CD4-positive, alpha-beta memory T cell (primary cell): ENCODE measurements around the gene CNTN5. TPM values are rescaled to one million over a fixed set of nuclear protein-coding genes. Genes with fewer than 3 reads are reported as not detected.

Source experiments
- CTCF ChIA-PET: fragments of 350-600 bp; sonication (Branson Sonifier 250); formaldehyde crosslinking; loops from one replicate; lab custom pipeline; 2021; ENCODE audit warnings: inconsistent platforms; ENCODE audit not compliant: partially characterized antibody; lab: Charles Lee
- POLR2A ChIA-PET: fragments of 350-600 bp; sonication (Branson Sonifier 250); formaldehyde crosslinking; loops from one replicate; lab custom pipeline; 2021; ENCODE audit not compliant: partially characterized antibody; lab: Charles Lee
- DNase-seq, 5 donors: peaks; one replicate each; pipeline versions ENCODE4 v3.0.0 to v3.0.0-alpha.2; 2020 to 2022; ENCODE audit warnings: mixed read lengths in 1 of 5
- H3K27ac ChIP-seq: one replicate; pipeline ENCODE4 v1.7.0; 2013; ENCODE audit warnings: low read depth, low read length
- H3K27me3 ChIP-seq: 2 replicates; pipeline ENCODE4 v1.7.0; 2013; ENCODE audit warnings: mild to moderate bottlenecking, low read length, moderate library complexity; ENCODE audit not compliant: insufficient read depth
- H3K36me3 ChIP-seq: 2 replicates; pipeline ENCODE4 v1.7.0; 2013; ENCODE audit warnings: mild to moderate bottlenecking, low read length, moderate library complexity; ENCODE audit not compliant: insufficient read depth
- H3K4me1 ChIP-seq: 2 replicates; pipeline ENCODE4 v1.7.0; 2013; ENCODE audit warnings: mild to moderate bottlenecking, low read length, moderate library complexity; ENCODE audit not compliant: insufficient read depth
- H3K4me3 ChIP-seq, 2 donors: one replicate each; pipeline ENCODE4 v1.7.0; 2013; ENCODE audit warnings: low read length in 2 of 2, mild to moderate bottlenecking in 1 of 2
- H3K9me3 ChIP-seq, 2 donors: one replicate each; pipeline ENCODE4 v1.7.0; 2013; ENCODE audit warnings: low read length in 2 of 2, control low read depth in 1 of 2; ENCODE audit not compliant: control insufficient read depth in 1 of 2
- H3K27ac Mint-ChIP-seq, 7 donors: one replicate each; pipeline ENCODE4 v1.8.0; 2020 to 2021; ENCODE audit warnings: mixed read lengths in 7 of 7, mild to moderate bottlenecking in 6 of 7, inconsistent platforms in 3 of 7, moderate library complexity in 3 of 7
- H3K27me3 Mint-ChIP-seq, 2 donors: one replicate each; pipeline ENCODE4 v1.8.0; 2020 to 2021; ENCODE audit warnings: mixed read lengths in 2 of 2
- H3K36me3 Mint-ChIP-seq, 2 donors: one replicate each; pipeline ENCODE4 v1.8.0; 2020 to 2021; ENCODE audit warnings: mixed read lengths in 2 of 2, inconsistent platforms in 1 of 2, mild to moderate bottlenecking in 1 of 2
- H3K4me1 Mint-ChIP-seq, 4 donors: one replicate each; pipeline ENCODE4 v1.8.0; 2020 to 2021; ENCODE audit warnings: mixed read lengths in 4 of 4, mild to moderate bottlenecking in 1 of 4
- H3K4me3 Mint-ChIP-seq, 8 donors: one replicate each; pipeline ENCODE4 v1.8.0; 2020 to 2021; ENCODE audit warnings: mixed read lengths in 8 of 8, mild to moderate bottlenecking in 7 of 8, moderate library complexity in 6 of 8, inconsistent platforms in 3 of 8
- H3K9me3 Mint-ChIP-seq, 8 donors: one replicate each; pipeline ENCODE4 v1.8.0; 2020 to 2021; ENCODE audit warnings: mixed read lengths in 8 of 8, mild to moderate bottlenecking in 5 of 8, inconsistent platforms in 3 of 8, moderate library complexity in 1 of 8
- intact Hi-C: fragments of 100-400 bp; cut with micrococcal nuclease; formaldehyde crosslinking; loops from one replicate; pipeline ENCODE4 v1.15.1; 2023
- polyA plus RNA-seq, 2 donors: library from polyadenylated mRNA; unstranded; fragments of 300-500 nt; fragmentation: Illumina TruSeq; gene quantifications; one replicate each; pipeline ENCODE4 v1.2.3, GENCODE V29; 2021
- total RNA-seq, 2 experiments: library from RNA; stranded (reverse); gene quantifications; one replicate each; pipeline ENCODE4 v1.2.3, GENCODE V29; 2021

The CNTN5 gene
- total and polyA plus RNA-seq, 4 experiments from 2014 or later, result not detected

DNA sequence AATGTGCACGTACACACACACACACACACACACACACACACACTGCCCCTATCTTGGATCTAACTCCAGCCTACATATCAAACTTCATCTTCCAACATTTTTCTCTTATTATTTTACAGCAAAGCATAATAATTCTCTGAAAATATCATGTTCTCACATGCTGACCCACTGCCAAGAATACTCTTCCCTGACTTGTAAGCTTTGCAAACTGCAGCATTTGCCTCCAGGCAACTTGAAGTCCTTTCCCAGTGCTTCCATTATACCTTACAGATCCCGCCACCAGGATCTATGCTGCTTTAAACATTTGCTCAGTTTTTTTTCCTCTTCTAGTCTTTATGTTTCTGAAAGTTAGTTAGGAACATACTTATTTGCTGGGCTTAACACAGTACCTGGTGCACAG is 1183.0 kb downstream of the CNTN5 start:
- Histone ChIP-seq H3K4me1 (no peaks in the 10 kb centered on the region), H3K9me3 (no peaks in the 10 kb centered on the region), H3K27me3 (no peaks in the 10 kb centered on the region), H3K27ac (no peak overlapping the region), H3K4me3 (no peak overlapping the region), H3K36me3 (no peaks in the 10 kb centered on the region)
- H3K9me3 Mint-ChIP-seq, result peaks cover under 1 to 11% (median 5%) of the 10 kb centered on the region in 8 donors
- H3K4me3 Mint-ChIP-seq, result no peak overlapping the region
- no peak for DNase-seq
- H3K27me3 Mint-ChIP-seq, result no peaks in the 10 kb centered on the region
- ChIA-PET CTCF (no interaction called here), POLR2A (no interaction called here)
- no peaks in the 10 kb centered on the region for H3K4me1 Mint-ChIP-seq
- intact Hi-C loops, result no loop called here
- H3K36me3 Mint-ChIP-seq, result no peaks in the 10 kb centered on the region
- no peak overlapping the region for H3K27ac Mint-ChIP-seq

- POLR2A ChIA-PET, result no interaction called here
- Mint-ChIP-seq H3K27ac (no peak overlapping the region), H3K9me3 (peaks cover 2 to 17% (median 6%) of the 10 kb centered on the region in 8 donors), H3K4me3 (no peak overlapping the region), H3K36me3 (no peaks in the 10 kb centered on the region), H3K4me1 (no peaks in the 10 kb centered on the region), H3K27me3 (no peaks in the 10 kb centered on the region)
- Histone ChIP-seq H3K27ac (no peak overlapping the region), H3K9me3 (no peaks in the 10 kb centered on the region), H3K36me3 (no peaks in the 10 kb centered on the region), H3K4me3 (no peak overlapping the region), H3K4me1 (no peaks in the 10 kb centered on the region), H3K27me3 (no peaks in the 10 kb centered on the region)
- CTCF ChIA-PET, result no interaction called here
- no peak for DNase-seq
- intact Hi-C loops, result no loop called here
These were observed 1185.2 kb downstream of the CNTN5 start for GRCh38 chr11:100205926-100206325.

GRCh38 chr11:100208207-100208606 is 1187.5 kb downstream of the CNTN5 start:
- Mint-ChIP-seq H3K27me3 (no peaks in the 10 kb centered on the region), H3K4me3 (no peak overlapping the region), H3K36me3 (no peaks in the 10 kb centered on the region), H3K27ac (no peak overlapping the region), H3K4me1 (no peaks in the 10 kb centered on the region), H3K9me3 (peaks cover under 1 to 15% (median 6%) of the 10 kb centered on the region in 8 donors)
- Histone ChIP-seq H3K9me3 (no peaks in the 10 kb centered on the region), H3K4me1 (no peaks in the 10 kb centered on the region), H3K27me3 (no peaks in the 10 kb centered on the region), H3K4me3 (no peak overlapping the region), H3K36me3 (no peaks in the 10 kb centered on the region), H3K27ac (no peak overlapping the region)
- DNase-seq, result no peak
- ChIA-PET CTCF (no interaction called here), POLR2A (no interaction called here)
- intact Hi-C loops, result no loop called here

DNA sequence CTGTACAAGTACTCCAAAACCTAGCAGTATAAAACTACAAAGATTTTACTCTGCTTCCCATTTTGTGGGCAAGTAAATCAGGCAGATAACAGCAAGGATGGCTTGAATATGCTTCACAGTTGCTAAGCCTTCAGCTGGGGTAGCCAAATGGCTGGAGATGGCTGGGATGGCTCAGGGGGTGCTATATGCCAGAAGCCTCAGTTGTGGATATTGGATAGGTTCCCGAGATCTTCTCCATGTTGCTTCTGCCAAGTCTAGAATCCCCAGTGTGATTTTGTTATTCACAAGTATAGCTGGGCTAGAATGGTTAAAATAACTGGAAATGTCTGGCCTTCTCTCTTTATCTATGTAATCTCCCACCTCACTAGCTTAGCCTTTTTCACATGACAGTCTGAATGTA is 1194.0 kb downstream of the CNTN5 start:
- Mint-ChIP-seq H3K4me3 (no peak overlapping the region), H3K27me3 (no peaks in the 10 kb centered on the region), H3K27ac (no peak overlapping the region), H3K36me3 (no peaks in the 10 kb centered on the region), H3K9me3 (peaks cover 0 to 20% (median 6%) of the 10 kb centered on the region in 8 donors), H3K4me1 (no peaks in the 10 kb centered on the region)
- CTCF ChIA-PET, result no interaction called here
- Histone ChIP-seq H3K9me3 (peaks cover 0 to 13% of the 10 kb centered on the region in 2 donors), H3K27ac (no peak overlapping the region), H3K36me3 (no peaks in the 10 kb centered on the region), H3K4me3 (no peak overlapping the region), H3K27me3 (no peaks in the 10 kb centered on the region), H3K4me1 (no peaks in the 10 kb centered on the region)
- DNase-seq, result no peak
- intact Hi-C loops, result no loop called here
- POLR2A ChIA-PET, result no interaction called here

GRCh38 chr11:100220801-100221200 is 1200.1 kb downstream of the CNTN5 start:
- no peak overlapping the region for H3K27ac ChIP-seq
- no peaks in the 10 kb centered on the region for H3K4me1 ChIP-seq
- Mint-ChIP-seq H3K27ac (no peak overlapping the region), H3K4me1 (no peaks in the 10 kb centered on the region), H3K9me3 (peaks cover 1 to 29% (median 4%) of the 10 kb centered on the region in 8 donors), H3K4me3 (no peak overlapping the region), H3K36me3 (no peaks in the 10 kb centered on the region), H3K27me3 (no peaks in the 10 kb centered on the region)
- intact Hi-C loops, result no loop called here
- POLR2A ChIA-PET, result no interaction called here
- H3K36me3 ChIP-seq, result no peaks in the 10 kb centered on the region
- H3K4me3 ChIP-seq, result no peak overlapping the region
- no peaks in the 10 kb centered on the region for H3K9me3 ChIP-seq
- DNase-seq, result no peak
- H3K27me3 ChIP-seq, result no peaks in the 10 kb centered on the region
- CTCF ChIA-PET, result interaction anchor here (0.8 kb wide), 1 partner anchor 37 kb away, joined by 3 read pairs; no protein-coding TSS in a partner anchor

DNA sequence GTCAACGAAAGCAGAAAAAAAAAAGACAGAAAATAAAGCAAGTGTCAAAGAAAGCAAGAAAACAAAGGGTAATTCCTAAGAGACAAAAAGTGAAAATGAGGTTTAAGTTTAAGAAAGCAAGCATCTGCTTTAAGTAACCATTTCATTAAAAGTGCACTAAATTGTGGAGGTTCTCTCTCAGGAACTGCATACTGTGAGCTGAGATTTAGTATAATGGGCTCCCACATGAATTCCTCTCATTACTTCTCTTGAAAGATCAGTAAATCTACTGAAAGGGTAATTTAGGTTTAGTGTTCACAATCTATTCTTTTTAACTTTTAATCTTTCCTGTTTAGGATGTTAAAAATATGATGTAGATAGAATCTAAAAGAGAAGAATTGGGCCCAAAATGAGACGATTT is 1201.0 kb downstream of the CNTN5 start:
- intact Hi-C loops, result no loop called here
- H3K4me3 Mint-ChIP-seq, result no peak overlapping the region
- Histone ChIP-seq H3K27me3 (no peaks in the 10 kb centered on the region), H3K27ac (no peak overlapping the region), H3K4me3 (no peak overlapping the region), H3K36me3 (no peaks in the 10 kb centered on the region), H3K9me3 (no peaks in the 10 kb centered on the region), H3K4me1 (no peaks in the 10 kb centered on the region)
- H3K27me3 Mint-ChIP-seq, result no peaks in the 10 kb centered on the region
- ChIA-PET POLR2A (no interaction called here), CTCF (interaction anchor here (0.8 kb wide), 1 partner anchor 38 kb away, joined by 3 read pairs; no protein-coding TSS in a partner anchor)
- no peaks in the 10 kb centered on the region for H3K4me1 Mint-ChIP-seq
- H3K9me3 Mint-ChIP-seq, result peaks cover 0 to 27% (median 4%) of the 10 kb centered on the region in 8 donors
- no peaks in the 10 kb centered on the region for H3K36me3 Mint-ChIP-seq
- no peak for DNase-seq
- H3K27ac Mint-ChIP-seq, result no peak overlapping the region

DNA sequence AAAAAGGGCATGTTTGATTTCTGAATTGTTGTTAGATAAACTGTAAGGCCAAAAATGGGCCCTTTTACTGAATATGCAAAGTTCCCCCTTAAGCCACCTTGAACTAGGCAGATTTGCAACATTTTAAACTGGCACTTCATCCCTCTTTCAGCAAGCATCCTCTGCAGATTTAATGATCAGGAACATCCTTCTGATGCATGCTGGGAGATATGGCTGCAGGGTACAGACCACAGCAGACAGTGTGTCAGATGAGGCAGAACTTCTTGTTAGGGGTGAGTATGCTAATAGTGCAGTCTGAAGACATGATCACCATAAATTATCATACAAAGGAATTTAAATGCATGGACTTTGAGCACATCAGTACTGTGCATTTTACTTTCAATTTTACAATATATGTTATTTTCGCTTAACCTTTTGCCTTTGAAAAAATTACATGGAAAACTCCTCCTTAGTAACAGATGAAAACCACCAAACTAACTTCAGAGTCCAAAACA is 1203.8 kb downstream of the CNTN5 start:
- POLR2A ChIA-PET, result no interaction called here
- no peaks in the 10 kb centered on the region for H3K36me3 Mint-ChIP-seq
- H3K4me3 Mint-ChIP-seq, result no peak overlapping the region
- Histone ChIP-seq H3K4me1 (no peaks in the 10 kb centered on the region), H3K36me3 (no peaks in the 10 kb centered on the region), H3K27ac (no peak overlapping the region), H3K27me3 (no peaks in the 10 kb centered on the region), H3K9me3 (no peaks in the 10 kb centered on the region), H3K4me3 (no peak overlapping the region)
- CTCF ChIA-PET, result no interaction called here
- H3K27me3 Mint-ChIP-seq, result no peaks in the 10 kb centered on the region
- intact Hi-C loops, result no loop called here
- H3K27ac Mint-ChIP-seq, result no peak overlapping the region
- no peak for DNase-seq
- no peaks in the 10 kb centered on the region for H3K4me1 Mint-ChIP-seq
- peaks cover 0 to 23% (median 4%) of the 10 kb centered on the region in 8 donors for H3K9me3 Mint-ChIP-seq
